ENCODE measurements around the gene AURKAIP1. TPM values are rescaled to one million over a fixed set of nuclear protein-coding genes. Genes with fewer than 3 reads are reported as not detected.
A peak's percentile ranks its signal among the peaks of the same experiment; 100 is the strongest.
"Not testable (repeated sequence)": the region's sequence is repeated elsewhere in the genome, so short reads cannot be mapped to it uniquely, and the experiment has no call there.

The AURKAIP1 gene
- total RNA-seq, 1 experiment from 2014 or later: 178 TPM

- DNase-seq (ENCODE audit: low read depth): no peak
- in situ Hi-C loops (cut with HindIII; ENCODE audit: low pct_unique_long_range_greater_than_20kb, low sequenced_read_pairs): no loop called here
Observed at GRCh38 chr1:1370771-1371300, 4.2 kb downstream of the AURKAIP1 start.

GRCh38 chr1:1370094-1370493 is 4.9 kb downstream of the AURKAIP1 start:
- DNase-seq (ENCODE audit: low read depth); in situ Hi-C loops (cut with HindIII; ENCODE audit: low pct_unique_long_range_greater_than_20kb, low sequenced_read_pairs): not testable (repeated sequence)

- no peak for DNase-seq (ENCODE audit: low read depth)
- in situ Hi-C loops (cut with HindIII; ENCODE audit: low pct_unique_long_range_greater_than_20kb, low sequenced_read_pairs): no loop called here
Observed at GRCh38 chr1:1367315-1367714, 7.7 kb downstream of the AURKAIP1 start.

GRCh38 chr1:1366699-1367066 is 8.3 kb downstream of the AURKAIP1 start:
- in situ Hi-C loops (cut with HindIII; ENCODE audit: low pct_unique_long_range_greater_than_20kb, low sequenced_read_pairs): no loop called here
- DNase-seq (ENCODE audit: low read depth): no peak

- DNase-seq (ENCODE audit: low read depth): no peak
- in situ Hi-C loops (cut with HindIII; ENCODE audit: low pct_unique_long_range_greater_than_20kb, low sequenced_read_pairs): no loop called here
Observed at GRCh38 chr1:1365875-1366698, 8.9 kb downstream of the AURKAIP1 start.

GRCh38 chr1:1364266-1364665 is 10.7 kb downstream of the AURKAIP1 start:
- in situ Hi-C loops (cut with HindIII; ENCODE audit: low pct_unique_long_range_greater_than_20kb, low sequenced_read_pairs): no loop called here
- DNase-seq (ENCODE audit: low read depth): no peak

- DNase-seq (ENCODE audit: low read depth): no peak
- in situ Hi-C loops (cut with HindIII; ENCODE audit: low pct_unique_long_range_greater_than_20kb, low sequenced_read_pairs): no loop called here
Observed at GRCh38 chr1:1361982-1362423, 13.0 kb downstream of the AURKAIP1 start.

- no peak for DNase-seq (ENCODE audit: low read depth)
- in situ Hi-C loops (cut with HindIII; ENCODE audit: low pct_unique_long_range_greater_than_20kb, low sequenced_read_pairs): no loop called here
Observed at GRCh38 chr1:1361233-1361981, 13.6 kb downstream of the AURKAIP1 start.

GRCh38 chr1:1360506-1361169 is 14.4 kb downstream of the AURKAIP1 start:
- in situ Hi-C loops (cut with HindIII; ENCODE audit: low pct_unique_long_range_greater_than_20kb, low sequenced_read_pairs): no loop called here
- DNase-seq (ENCODE audit: low read depth): peak; percentile 80

- DNase-seq (ENCODE audit: low read depth): no peak
- in situ Hi-C loops (cut with HindIII; ENCODE audit: low pct_unique_long_range_greater_than_20kb, low sequenced_read_pairs): no loop called here
Observed at GRCh38 chr1:1359664-1360468, 15.1 kb downstream of the AURKAIP1 start.

GRCh38 chr1:1359308-1359663 is 15.7 kb downstream of the AURKAIP1 start:
- DNase-seq (ENCODE audit: low read depth): no peak
- in situ Hi-C loops (cut with HindIII; ENCODE audit: low pct_unique_long_range_greater_than_20kb, low sequenced_read_pairs): no loop called here

GRCh38 chr1:1358433-1359271 is 16.4 kb downstream of the AURKAIP1 start, which contains the start of gene MXRA8:
MXRA8 (minus strand) TSS chr1:1358555; CDS start chr1:1358504, 51 bp downstream.
- no peak for DNase-seq (ENCODE audit: low read depth)
- in situ Hi-C loops (cut with HindIII; ENCODE audit: low pct_unique_long_range_greater_than_20kb, low sequenced_read_pairs): no loop called here

- DNase-seq (ENCODE audit: low read depth): no peak
- in situ Hi-C loops (cut with HindIII; ENCODE audit: low pct_unique_long_range_greater_than_20kb, low sequenced_read_pairs): no loop called here
Observed at GRCh38 chr1:1357871-1358432, 17.1 kb downstream of the AURKAIP1 start.

GRCh38 chr1:1356796-1357401 is 18.1 kb downstream of the AURKAIP1 start:
- DNase-seq (ENCODE audit: low read depth): no peak
- in situ Hi-C loops (cut with HindIII; ENCODE audit: low pct_unique_long_range_greater_than_20kb, low sequenced_read_pairs): no loop called here

GRCh38 chr1:1356166-1356795 is 18.7 kb downstream of the AURKAIP1 start:
- in situ Hi-C loops (cut with HindIII; ENCODE audit: low pct_unique_long_range_greater_than_20kb, low sequenced_read_pairs): no loop called here
- DNase-seq (ENCODE audit: low read depth): no peak

- in situ Hi-C loops (cut with HindIII; ENCODE audit: low pct_unique_long_range_greater_than_20kb, low sequenced_read_pairs): no loop called here
- DNase-seq (ENCODE audit: low read depth): no peak
Observed at GRCh38 chr1:1355416-1355815, 19.6 kb downstream of the AURKAIP1 start.
